OCI-LY1 (cell line): ENCODE results near the gene KRTAP19-2.

ENCODE experiments used
- EZH2 ChIP-seq: fragments of 200-600 bp; sonication (generic), shearing (Covaris generic); IDR thresholded peaks from 2 replicates; pipeline ENCODE4 v1.8.0; 2017; ENCODE audit warnings: borderline replicate concordance, mixed run types, mild to moderate bottlenecking, antibody characterized with exemption, low read length, moderate library complexity, mixed read lengths
- TF ChIP-seq, protein P1 (sequence below): fragments of 200-600 bp; sonication (generic), shearing (Covaris generic); IDR thresholded peaks from 2 replicates; pipeline ENCODE4 v1.5.1; 2017; ENCODE audit warnings: mild to moderate bottlenecking, antibody characterized with exemption, low read length, moderate library complexity, mixed read lengths

DNA sequence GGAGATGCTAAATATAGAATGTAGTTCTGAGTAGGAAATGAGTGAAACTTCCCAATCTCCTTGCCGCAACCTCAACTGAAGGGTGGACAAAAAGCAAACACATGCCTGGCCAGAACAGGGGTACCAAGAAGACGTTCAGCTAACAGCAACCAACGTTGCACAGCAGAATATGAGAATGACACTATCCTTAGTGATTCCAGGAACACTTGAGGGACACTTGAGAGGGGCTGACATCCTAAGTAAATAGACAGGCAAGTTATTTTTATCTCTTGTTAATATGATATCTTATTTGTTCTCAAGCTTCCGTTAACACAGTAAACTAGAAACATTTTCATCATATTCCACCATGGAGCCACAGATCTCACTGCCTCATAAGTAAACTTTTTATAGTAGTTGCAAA lies 8.0 kb downstream of the KRTAP19-2 start:
- TF ChIP-seq EZH2: no peak
- TF ChIP-seq, protein P1, sequence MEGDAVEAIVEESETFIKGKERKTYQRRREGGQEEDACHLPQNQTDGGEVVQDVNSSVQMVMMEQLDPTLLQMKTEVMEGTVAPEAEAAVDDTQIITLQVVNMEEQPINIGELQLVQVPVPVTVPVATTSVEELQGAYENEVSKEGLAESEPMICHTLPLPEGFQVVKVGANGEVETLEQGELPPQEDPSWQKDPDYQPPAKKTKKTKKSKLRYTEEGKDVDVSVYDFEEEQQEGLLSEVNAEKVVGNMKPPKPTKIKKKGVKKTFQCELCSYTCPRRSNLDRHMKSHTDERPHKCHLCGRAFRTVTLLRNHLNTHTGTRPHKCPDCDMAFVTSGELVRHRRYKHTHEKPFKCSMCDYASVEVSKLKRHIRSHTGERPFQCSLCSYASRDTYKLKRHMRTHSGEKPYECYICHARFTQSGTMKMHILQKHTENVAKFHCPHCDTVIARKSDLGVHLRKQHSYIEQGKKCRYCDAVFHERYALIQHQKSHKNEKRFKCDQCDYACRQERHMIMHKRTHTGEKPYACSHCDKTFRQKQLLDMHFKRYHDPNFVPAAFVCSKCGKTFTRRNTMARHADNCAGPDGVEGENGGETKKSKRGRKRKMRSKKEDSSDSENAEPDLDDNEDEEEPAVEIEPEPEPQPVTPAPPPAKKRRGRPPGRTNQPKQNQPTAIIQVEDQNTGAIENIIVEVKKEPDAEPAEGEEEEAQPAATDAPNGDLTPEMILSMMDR: no peak
